Thyroid gland (tissue), 4 donors: ENCODE results near the gene PEX19. TPM values are rescaled to one million over a fixed set of nuclear protein-coding genes. Genes with fewer than 3 reads are reported as not detected.

Experiments used
- DNase-seq, 2 donors: peaks; one replicate each; pipeline ENCODE4 v3.0.0-alpha.2; 2019
- H3K27ac ChIP-seq, 3 donors: fragments of 200-600 bp; sonication (generic); 1 replicate in 2 of 3; 2 replicates in 1 of 3; pipeline ENCODE4 v1.5.1; 2016 to 2019; ENCODE audit warnings: mild to moderate bottlenecking in 1 of 3, moderate library complexity in 1 of 3
- H3K27me3 ChIP-seq: fragments of 200-600 bp; sonication (generic); one replicate; pipeline ENCODE4 v1.5.1; 2019
- H3K36me3 ChIP-seq, 2 donors: fragments of 200-600 bp; sonication (generic); one replicate each; pipeline ENCODE4 v1.5.1; 2016 to 2019
- H3K4me1 ChIP-seq, 2 donors: fragments of 200-600 bp; sonication (generic); one replicate each; pipeline ENCODE4 v1.5.1; 2017 to 2019
- H3K4me3 ChIP-seq, 3 donors: fragments of 200-600 bp; sonication (generic); replicated peaks in 1 of 3; 1 replicate in 2 of 3; 2 replicates in 1 of 3; pipeline ENCODE4 v1.5.1; 2016; ENCODE audit warnings: mild to moderate bottlenecking in 1 of 3
- H3K9me3 ChIP-seq: fragments of 200-600 bp; sonication (generic); one replicate; pipeline ENCODE4 v1.5.1; 2017
- CTCF ChIP-seq, 6 experiments: fragments of 200-600 bp in 3 of 6; fragments of 450-650 bp in 3 of 6; sonication (generic) in 3 of 6; IDR thresholded peaks; one replicate each; pipeline ENCODE4 v1.5.1; 2016 to 2019; ENCODE audit warnings: antibody characterized with exemption in 6 of 6, mild to moderate bottlenecking in 2 of 6, inconsistent platforms in 1 of 6, moderate library complexity in 1 of 6
- POLR2A ChIP-seq, 2 donors: fragments of 450-650 bp; IDR thresholded peaks; one replicate each; pipeline ENCODE4 v1.6.1; 2017; ENCODE audit warnings: antibody characterized with exemption in 2 of 2, mild to moderate bottlenecking in 2 of 2, moderate library complexity in 1 of 2
- WGBS, 2 donors: methylation state at CpG; one replicate each; pipeline ENCODE4 v1.1.5; 2017; 5-methylcytosine and 5-hydroxymethylcytosine counted together
- intact Hi-C: fragments of 100-400 bp; cut with DNase I; formaldehyde crosslinking; loops from one replicate; pipeline ENCODE4 v1.15.1; 2023
- small RNA-seq: library from RNA; depleted of rRNA; stranded (forward); fragments of <200 nt; gene quantifications from one replicate; pipeline ENCODE3, GENCODE V24; 2016
- total RNA-seq, 4 donors: library from RNA; depleted of rRNA; stranded (reverse); fragments of >200 nt; gene quantifications; one replicate each; pipeline ENCODE4 v1.2.3, GENCODE V29; 2016

Gene PEX19
- total RNA-seq, 4 donors from 2014 or later, result 65.2 to 120 (median 85.3) TPM

- no peak overlapping the region for H3K27ac ChIP-seq
- H3K9me3 ChIP-seq, result no peaks in the 10 kb centered on the region
- peaks cover 57 to 69% of the 10 kb centered on the region in 2 donors for H3K36me3 ChIP-seq
- intact Hi-C loops, result no loop called here
- H3K4me1 ChIP-seq, result no peaks in the 10 kb centered on the region
- no peaks in the 10 kb centered on the region for H3K27me3 ChIP-seq
- TF ChIP-seq POLR2A (IDR thresholded peaks at IDR 0.05) (no peak), CTCF (IDR thresholded peaks at IDR 0.05) (no peak)
- no peak for DNase-seq
- H3K4me3 ChIP-seq, result no peak overlapping the region
Observed at GRCh38 chr1:160232911-160233310, 52.0 kb downstream of the PEX19 start.

- intact Hi-C loops, result no loop called here
- DNase-seq, result no peak
- H3K4me1 ChIP-seq, result peaks cover 0 to 12% of the 10 kb centered on the region in 2 donors
- no peak overlapping the region for H3K4me3 ChIP-seq
- no peaks in the 10 kb centered on the region for H3K27me3 ChIP-seq
- no peak overlapping the region for H3K27ac ChIP-seq
- H3K9me3 ChIP-seq, result no peaks in the 10 kb centered on the region
- H3K36me3 ChIP-seq, result peaks cover 62 to 70% of the 10 kb centered on the region in 2 donors
- TF ChIP-seq POLR2A (IDR thresholded peaks at IDR 0.05) (no peak), CTCF (IDR thresholded peaks at IDR 0.05) (no peak)
Observed at GRCh38 chr1:160228431-160228830, 56.5 kb downstream of the PEX19 start.

GRCh38 chr1:160227561-160227960 is 57.4 kb downstream of the PEX19 start:
- no peak for DNase-seq
- Histone ChIP-seq H3K9me3 (no peaks in the 10 kb centered on the region), H3K4me1 (peaks cover 0 to 12% of the 10 kb centered on the region in 2 donors), H3K27me3 (no peaks in the 10 kb centered on the region), H3K4me3 (no peak overlapping the region), H3K36me3 (peaks cover 71 to 77% of the 10 kb centered on the region in 2 donors), H3K27ac (no peak overlapping the region)
- intact Hi-C loops, result no loop called here
- 94 to 100% methylated on average over 1 of the region's 1 CpG for WGBS, 2 donors
- no peak for TF ChIP-seq CTCF (IDR thresholded peaks at IDR 0.05)
- no peak for TF ChIP-seq POLR2A (IDR thresholded peaks at IDR 0.05)

GRCh38 chr1:160227034-160227433 is 57.9 kb downstream of the PEX19 start:
- no peak for TF ChIP-seq POLR2A (IDR thresholded peaks at IDR 0.05)
- no peak for TF ChIP-seq CTCF (IDR thresholded peaks at IDR 0.05)
- H3K4me3 ChIP-seq, result no peak overlapping the region
- H3K27ac ChIP-seq, result no peak overlapping the region
- no peak for DNase-seq
- intact Hi-C loops, result no loop called here
- H3K36me3 ChIP-seq, result peaks cover 75 to 77% of the 10 kb centered on the region in 2 donors
- H3K4me1 ChIP-seq, result peaks cover 0 to 12% of the 10 kb centered on the region in 2 donors
- no peaks in the 10 kb centered on the region for H3K27me3 ChIP-seq
- 74 to 81% methylated on average over 4 of the region's 4 CpGs for WGBS, 2 donors
- no peaks in the 10 kb centered on the region for H3K9me3 ChIP-seq

Small RNA genes lying within 50 kb of the gene (small RNA-seq; reads per million reads assigned to genes)
- gene RF00019, result not detected

Other genes starting within 250 kb of the PEX19 start
- under 1 TPM in 3 of 4 donors, not detected in 1; 0.13 to 0.45 (median 0.33) TPM for gene KCNJ10, start 215.0 kb downstream of the PEX19 start, total RNA-seq
- gene KCNJ9, start 203.6 kb downstream of the PEX19 start, total RNA-seq, result not detected
- 10 to 100 TPM; 24.3 to 36.5 (median 28.2) TPM for gene IGSF8, start 186.5 kb downstream of the PEX19 start, total RNA-seq
- 1 to 10 TPM; 1.1 to 4.2 (median 2.6) TPM for gene ATP1A2, start 169.4 kb downstream of the PEX19 start, total RNA-seq
- not detected for gene ATP1A4, start 133.5 kb downstream of the PEX19 start, total RNA-seq
- gene CASQ1, start 94.6 kb downstream of the PEX19 start, total RNA-seq, result not detected
- 10 to 100 TPM; 47.9 to 68.5 (median 50.2) TPM for gene PEA15, start 79.7 kb downstream of the PEX19 start, total RNA-seq
- 100 to 1,000 TPM; 221 to 239 (median 228) TPM for gene DCAF8, start 22.6 kb downstream of the PEX19 start, total RNA-seq
- gene COPA, start 58.1 kb upstream of the PEX19 start, total RNA-seq, result 100 to 1,000 TPM; 172 to 334 (median 182) TPM
- gene NCSTN, start 58.2 kb upstream of the PEX19 start, total RNA-seq, result 10 to 100 TPM; 50.8 to 80.1 (median 68.5) TPM
- gene NHLH1, start 81.9 kb upstream of the PEX19 start, total RNA-seq, result not detected
- gene VANGL2, start 115.4 kb upstream of the PEX19 start, total RNA-seq, result 10 to 100 TPM in 1 of 4 donors, 1 to 10 TPM in 3; 5.8 to 28.5 (median 7.8) TPM
- 1 to 10 TPM; 1.3 to 3.6 (median 1.7) TPM for gene SLAMF6, start 238.1 kb upstream of the PEX19 start, total RNA-seq